Neutrophil (primary cell): ENCODE measurements around the gene PRDM11.

ENCODE experiments used
- H3K27ac ChIP-seq: fragments of 200-600 bp; sonication (generic); 2 replicates; pipeline ENCODE4 v1.5.1; 2016; ENCODE audit warnings: mild to moderate bottlenecking, moderate library complexity
- H3K27me3 ChIP-seq: fragments of 200-600 bp; sonication (generic); 2 replicates; pipeline ENCODE4 v1.6.0; 2016; ENCODE audit warnings: mild to moderate bottlenecking
- H3K36me3 ChIP-seq: fragments of 200-600 bp; sonication (generic); 2 replicates; pipeline ENCODE4 v1.5.1; 2017
- H3K4me1 ChIP-seq, 2 experiments: fragments of 200-600 bp in 1 of 2; sonication (generic) in 1 of 2; 1 replicate in 1 of 2; 2 replicates in 1 of 2; pipeline versions ENCODE4 v1.5.1 to v1.6.1; 2013 to 2016; ENCODE audit warnings: low read depth in 1 of 2, low read length in 1 of 2, mild to moderate bottlenecking in 1 of 2, moderate library complexity in 1 of 2; ENCODE audit not compliant: control insufficient read depth in 1 of 2, insufficient read depth in 1 of 2
- H3K4me3 ChIP-seq, 2 experiments: fragments of 200-600 bp in 1 of 2; sonication (generic) in 1 of 2; 1 replicate in 1 of 2; 2 replicates in 1 of 2; pipeline ENCODE4 v1.5.1; 2013 to 2016; ENCODE audit warnings: low read depth in 1 of 2, low read length in 1 of 2, mild to moderate bottlenecking in 1 of 2, moderate library complexity in 1 of 2
- H3K9me3 ChIP-seq: fragments of 200-600 bp; sonication (generic); 2 replicates; pipeline ENCODE4 v1.5.1; 2016
- CTCF ChIP-seq: fragments of 200-600 bp; sonication (generic); IDR thresholded peaks from 2 replicates; pipeline ENCODE4 v1.5.1; 2016; ENCODE audit warnings: antibody characterized with exemption

PRDM11 gene

DNA sequence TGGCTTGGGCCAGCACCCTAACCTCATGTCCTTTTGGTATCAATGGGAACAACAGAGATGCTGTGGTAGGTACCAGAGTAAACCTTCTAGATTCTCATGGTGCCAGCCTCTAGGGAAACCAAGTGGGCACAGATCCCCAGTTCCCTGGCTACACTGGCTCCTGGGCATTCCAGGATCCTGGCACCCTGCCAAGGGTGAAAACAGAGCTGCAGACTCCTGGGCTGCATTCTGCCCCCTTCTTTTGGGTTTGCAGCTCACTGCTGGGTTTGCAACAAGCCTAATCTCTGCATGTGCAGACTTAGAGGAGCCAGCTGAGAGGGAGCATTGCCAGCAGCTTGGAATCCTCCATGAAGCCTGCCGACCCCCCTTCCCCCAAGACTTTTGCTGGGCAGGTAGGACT lies 30.6 kb downstream of the PRDM11 start:
- no peak for TF ChIP-seq CTCF
- H3K27me3 ChIP-seq, result peaks cover 51% of the 10 kb centered on the region
- H3K27ac ChIP-seq, result no peak overlapping the region
- peaks cover 0 to 11% of the 10 kb centered on the region in 2 experiments for H3K4me1 ChIP-seq
- no peak overlapping the region for H3K4me3 ChIP-seq
- H3K36me3 ChIP-seq, result no peaks in the 10 kb centered on the region
- H3K9me3 ChIP-seq, result no peaks in the 10 kb centered on the region

DNA sequence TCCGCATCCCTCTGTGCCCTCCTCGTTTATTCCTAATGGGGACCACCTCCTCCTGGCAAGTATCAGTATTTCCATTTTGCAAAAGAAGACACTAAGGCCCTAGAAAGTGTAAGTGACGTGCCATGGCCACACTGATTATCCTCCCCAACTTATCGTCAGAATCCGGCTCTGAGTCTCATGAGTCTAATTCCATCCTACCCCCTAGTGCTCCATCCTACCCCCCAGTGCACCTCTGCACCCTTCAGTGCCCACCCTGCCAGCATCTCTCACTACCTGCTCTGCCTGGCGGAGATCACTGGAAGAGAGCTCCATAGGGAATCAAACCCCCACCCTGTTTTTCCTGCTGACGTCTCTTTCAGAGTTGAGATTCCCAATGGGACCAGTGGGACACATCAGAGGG lies 31.8 kb downstream of the PRDM11 start:
- TF ChIP-seq CTCF, result no peak
- Histone ChIP-seq H3K36me3 (no peaks in the 10 kb centered on the region), H3K4me3 (no peak overlapping the region), H3K4me1 (peaks cover 0 to 11% of the 10 kb centered on the region in 2 experiments), H3K27ac (no peak overlapping the region), H3K27me3 (peaks cover 54% of the 10 kb centered on the region), H3K9me3 (no peaks in the 10 kb centered on the region)

DNA sequence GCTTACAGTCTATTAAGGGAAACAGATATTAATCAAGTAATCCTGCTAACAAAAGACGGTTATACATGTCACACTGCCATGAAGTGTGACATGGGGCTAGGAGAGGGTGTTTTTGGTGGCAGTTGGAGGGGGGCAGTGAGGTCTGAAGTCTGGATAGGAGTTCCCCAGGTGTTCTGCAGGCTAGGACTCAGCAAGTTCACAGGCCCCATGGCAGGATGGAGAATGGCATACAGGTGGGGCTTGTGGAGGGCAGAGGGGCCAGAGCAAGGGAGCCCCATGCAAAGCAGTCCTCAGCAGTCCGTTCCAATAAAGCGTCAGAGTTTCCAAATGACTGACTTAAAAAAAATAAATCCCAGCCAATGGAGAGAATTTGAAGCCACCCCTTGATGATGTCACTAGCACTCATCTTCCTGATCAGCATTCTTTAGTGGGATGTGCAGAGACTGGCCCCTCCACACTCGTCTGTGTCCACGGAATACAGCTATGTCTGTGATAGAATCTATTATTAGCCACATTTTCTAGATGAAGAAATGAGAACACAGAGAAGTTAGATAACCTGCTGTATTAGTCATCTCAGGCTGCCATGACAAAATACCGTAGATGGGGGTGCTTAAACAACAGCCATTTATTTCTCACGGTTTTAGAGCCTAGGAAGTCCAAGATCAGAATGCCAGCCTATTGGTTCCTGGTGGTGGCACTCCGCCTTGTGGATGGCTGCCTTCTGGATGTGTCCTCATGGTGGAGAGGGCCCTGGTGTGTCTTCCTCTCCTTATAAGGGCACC lies 32.6 kb downstream of the PRDM11 start:
- Histone ChIP-seq H3K27me3 (peaks cover 54% of the 10 kb centered on the region), H3K9me3 (no peaks in the 10 kb centered on the region), H3K4me3 (no peak overlapping the region), H3K27ac (no peak overlapping the region), H3K36me3 (no peaks in the 10 kb centered on the region), H3K4me1 (peaks cover 0 to 11% of the 10 kb centered on the region in 2 experiments)
- no peak for TF ChIP-seq CTCF

- H3K4me3 ChIP-seq, result no peak overlapping the region
- TF ChIP-seq CTCF, result no peak
- peaks cover 54% of the 10 kb centered on the region for H3K27me3 ChIP-seq
- no peaks in the 10 kb centered on the region for H3K36me3 ChIP-seq
- H3K27ac ChIP-seq, result no peak overlapping the region
- peaks cover 0 to 13% of the 10 kb centered on the region in 2 experiments for H3K4me1 ChIP-seq
- no peaks in the 10 kb centered on the region for H3K9me3 ChIP-seq
Measured at GRCh38 chr11:45179686-45180178, 33.3 kb downstream of the PRDM11 start.

GRCh38 chr11:45180179-45180847 lies 33.9 kb downstream of the PRDM11 start:
- H3K36me3 ChIP-seq, result no peaks in the 10 kb centered on the region
- H3K27me3 ChIP-seq, result peaks cover 54% of the 10 kb centered on the region
- peaks cover 0 to 15% of the 10 kb centered on the region in 2 experiments for H3K4me1 ChIP-seq
- no peak overlapping the region for H3K27ac ChIP-seq
- H3K9me3 ChIP-seq, result no peaks in the 10 kb centered on the region
- H3K4me3 ChIP-seq, result no peak overlapping the region
- no peak for TF ChIP-seq CTCF
